22Rv1 (cell line): Measurements from ENCODE around the gene SH3TC2.

Experiments used
- CTCF ChIP-seq: fragments of 450-650 bp; IDR thresholded peaks from 2 replicates; pipeline ENCODE4 v1.5.1; 2017; ENCODE audit warnings: mild to moderate bottlenecking
- ZFX ChIP-seq: fragments of 450-650 bp; IDR thresholded peaks from 2 replicates; pipeline ENCODE4 v1.6.1; 2017; ENCODE audit warnings: antibody characterized with exemption, borderline replicate concordance

GRCh38 chr5:148966938-148967337 is 95.9 kb downstream of the SH3TC2 start:
- TF ChIP-seq ZFX (no peak), CTCF (no peak)
